Muscle of arm (tissue), 12 donors: ENCODE data around the gene MAP2. TPM values are rescaled to one million over a fixed set of nuclear protein-coding genes. Genes with fewer than 3 reads are reported as not detected.

Source experiments
- DNase-seq: peaks from one replicate; pipeline ENCODE4 v3.0.0-alpha.2; 2013
- polyA plus RNA-seq, 12 donors: library from polyadenylated mRNA; unstranded; fragments of 120-200 nt; gene quantifications; one replicate each; pipeline ENCODE4 v1.2.1, GENCODE V29; 2013; ENCODE audit not compliant: insufficient read length in 12 of 12

MAP2 gene
- polyA plus RNA-seq, 12 donors = 8.8 to 21.1 (median 11.3) TPM; not detected in 1

DNA sequence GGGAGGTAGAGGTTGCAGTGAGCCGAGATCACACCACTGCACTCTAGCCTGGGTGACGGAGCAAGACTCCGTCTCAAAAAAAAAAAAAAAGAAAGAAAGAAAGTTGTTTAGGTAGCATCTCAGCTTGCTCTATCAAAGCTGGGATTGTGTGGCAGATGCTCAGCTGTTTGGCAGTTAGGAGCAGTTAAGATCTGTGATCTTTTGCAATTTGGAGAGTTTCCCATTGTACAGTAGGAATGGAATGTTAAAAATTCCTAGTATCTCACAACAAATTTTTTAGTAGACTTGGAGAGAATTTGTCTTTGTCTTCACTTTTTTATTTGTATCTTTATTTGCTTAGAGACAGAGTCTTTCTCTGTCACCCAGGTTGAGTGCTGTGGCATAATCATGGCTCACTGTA lies 224.9 kb downstream of the MAP2 start:
- no peak for DNase-seq

DNA sequence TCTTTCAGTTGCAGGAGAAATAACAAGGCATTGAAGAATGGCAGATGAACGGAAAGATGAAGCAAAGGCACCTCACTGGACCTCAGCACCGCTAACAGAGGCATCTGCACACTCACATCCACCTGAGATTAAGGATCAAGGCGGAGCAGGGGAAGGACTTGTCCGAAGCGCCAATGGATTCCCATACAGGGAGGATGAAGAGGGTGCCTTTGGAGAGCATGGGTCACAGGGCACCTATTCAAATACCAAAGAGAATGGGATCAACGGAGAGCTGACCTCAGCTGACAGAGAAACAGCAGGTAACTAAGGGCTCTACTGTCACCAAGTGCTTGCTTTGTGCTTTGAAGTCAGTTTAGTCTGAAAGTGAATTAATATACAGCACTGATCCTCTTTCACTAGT lies 229.3 kb downstream of the MAP2 start:
- DNase-seq = no peak

DNA sequence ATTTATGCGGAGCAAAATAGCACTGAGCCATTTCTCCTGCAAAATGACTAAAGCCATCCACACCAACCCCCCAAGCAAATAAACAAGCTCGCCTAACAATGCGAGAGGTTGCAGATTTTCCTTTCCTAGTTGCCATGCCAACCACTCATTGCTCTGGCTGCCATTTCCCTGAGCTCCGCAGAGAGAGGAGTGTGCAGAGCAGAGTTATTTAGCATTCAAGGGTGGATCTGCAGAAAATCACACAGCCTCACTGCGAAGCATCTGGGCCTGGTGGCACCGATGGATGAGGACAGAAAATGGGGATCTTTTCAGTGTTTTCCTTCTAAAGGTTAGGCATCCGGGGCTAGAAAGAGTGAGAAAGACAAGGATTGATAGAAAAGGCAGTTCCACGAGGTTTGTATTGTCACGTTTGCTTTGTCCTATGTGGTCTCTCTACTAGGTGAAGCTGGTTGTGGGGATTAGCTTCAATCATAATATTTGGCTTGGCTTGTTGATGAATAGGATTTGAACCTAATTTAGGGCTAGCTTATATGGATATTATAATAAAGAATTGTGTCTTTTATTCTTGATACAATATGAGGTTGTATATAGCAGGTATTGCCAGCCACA lies 237.5 kb downstream of the MAP2 start:
- DNase-seq = no peak

DNA sequence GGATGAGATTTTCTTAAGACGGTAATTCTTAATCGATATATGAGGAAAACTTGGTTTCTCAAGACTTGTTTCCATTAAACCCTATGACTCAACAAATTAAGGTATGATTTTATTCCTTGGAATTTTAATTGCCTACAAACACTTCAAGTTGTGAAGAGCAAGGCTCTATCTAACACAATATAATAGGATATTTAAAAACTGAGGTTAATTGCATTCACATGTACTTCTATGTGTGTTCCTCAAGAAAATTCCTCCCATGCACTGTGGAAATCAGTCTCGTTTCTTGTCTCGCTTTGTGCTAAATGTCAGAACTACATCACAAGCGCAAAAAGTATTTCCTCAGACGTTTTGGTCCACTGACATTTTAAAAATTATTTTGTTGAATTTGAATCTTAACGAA lies 238.2 kb downstream of the MAP2 start:
- no peak for DNase-seq

DNA sequence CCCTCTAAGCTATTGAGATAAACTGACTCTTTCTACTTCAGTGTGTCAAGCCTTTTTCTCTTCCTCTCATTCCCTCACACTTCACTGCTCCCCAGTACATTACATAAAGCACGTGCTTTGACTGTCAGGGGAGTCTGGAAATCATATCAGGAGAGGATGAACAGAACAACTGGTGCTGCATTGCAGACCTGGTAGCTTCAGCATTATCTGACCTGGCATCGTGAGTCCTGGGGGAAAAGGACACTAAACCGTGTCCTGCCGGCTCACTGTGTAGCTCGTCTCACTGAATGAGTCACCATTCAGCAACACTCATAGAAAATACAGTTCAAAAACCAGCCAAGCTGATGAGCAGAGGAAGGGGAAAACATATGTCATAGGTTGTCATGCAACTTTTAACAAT lies 239.3 kb downstream of the MAP2 start:
- DNase-seq = no peak

DNA sequence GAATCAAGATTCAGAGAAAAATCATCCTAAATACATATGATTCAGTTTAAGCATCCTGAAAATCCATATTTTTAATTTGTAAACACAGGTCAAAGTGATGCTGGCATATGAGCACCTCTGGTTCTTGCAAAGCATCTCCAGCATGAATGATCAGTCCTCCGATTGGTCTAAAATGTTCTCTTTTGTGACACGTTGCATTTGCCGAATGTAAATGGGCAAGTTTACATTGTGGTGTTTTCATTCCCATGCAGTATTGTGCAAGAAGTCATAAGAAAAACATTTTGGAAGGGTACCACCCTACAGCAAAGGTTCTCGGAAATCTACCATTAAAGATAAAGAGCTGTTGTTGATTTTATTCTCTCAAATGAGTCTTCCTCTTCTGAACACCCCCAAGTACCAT lies 239.8 kb downstream of the MAP2 start:
- no peak for DNase-seq

DNA sequence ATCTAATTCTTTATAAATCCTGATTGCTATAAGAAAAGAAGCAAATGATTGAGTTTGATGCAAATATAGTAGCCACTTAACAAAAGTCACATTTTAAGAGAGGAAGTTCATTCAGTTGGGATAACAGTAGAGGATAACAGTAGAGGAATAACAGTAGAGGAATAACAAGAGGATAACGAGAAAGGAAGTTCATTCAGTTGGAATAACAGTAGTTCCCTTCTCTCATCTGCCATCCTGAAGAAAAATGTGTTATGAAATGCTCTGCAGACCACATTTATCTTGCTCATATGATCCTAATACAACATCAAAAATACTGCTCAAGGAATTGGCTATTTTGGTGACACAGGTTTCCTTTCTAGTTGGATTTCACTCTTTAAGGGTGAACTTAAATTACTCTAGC lies 242.4 kb downstream of the MAP2 start:
- no peak for DNase-seq

DNA sequence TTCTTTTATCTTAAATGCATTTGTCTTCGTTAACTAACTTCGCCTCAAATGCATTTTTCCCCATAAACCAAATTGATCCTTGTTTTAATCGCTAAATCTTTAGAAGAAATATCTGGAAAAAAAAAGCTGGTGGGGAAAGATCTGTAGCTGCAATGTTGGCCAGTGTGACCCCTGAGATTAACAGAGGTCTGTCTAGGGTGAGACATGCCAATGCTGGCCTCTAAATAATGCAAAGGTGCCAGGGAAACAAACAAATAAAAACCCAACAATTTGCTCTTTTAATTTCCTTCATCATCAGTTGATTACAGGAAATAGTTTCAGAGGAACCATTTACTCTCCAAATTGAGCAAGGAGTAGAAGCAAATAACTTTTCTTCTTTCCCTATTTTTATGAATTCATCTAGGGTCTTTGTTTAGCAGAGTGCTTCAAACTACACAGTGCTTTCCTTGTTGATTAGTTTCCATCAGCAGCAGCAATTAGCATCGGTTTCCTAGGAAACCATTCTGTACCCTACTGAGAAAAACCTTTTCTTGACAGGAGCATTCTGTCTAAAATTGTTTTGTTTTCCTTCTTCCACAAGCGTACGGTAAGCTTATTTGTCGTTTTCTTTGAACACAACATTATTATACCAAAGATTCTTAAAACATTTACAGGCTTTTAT lies 247.3 kb downstream of the MAP2 start:
- DNase-seq = no peak

DNA sequence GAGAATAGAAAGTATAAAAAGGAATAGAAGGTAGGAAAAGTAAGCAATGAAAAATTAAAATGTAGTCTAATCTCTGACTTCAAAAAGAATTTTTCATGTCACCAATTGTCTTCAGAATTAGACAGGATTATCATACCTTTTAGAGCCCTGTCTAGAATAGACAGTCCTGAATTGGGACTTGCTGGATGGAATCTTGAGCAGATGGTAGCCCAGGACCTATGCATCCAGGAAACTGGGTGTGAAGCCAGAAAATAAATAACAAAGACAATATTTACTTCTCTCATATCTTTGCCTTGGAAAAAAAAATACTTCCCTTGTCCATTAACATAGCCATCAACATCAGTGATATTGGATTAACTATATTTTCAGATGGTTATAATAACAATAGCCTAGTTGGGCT lies 250.0 kb downstream of the MAP2 start:
- no peak for DNase-seq

DNA sequence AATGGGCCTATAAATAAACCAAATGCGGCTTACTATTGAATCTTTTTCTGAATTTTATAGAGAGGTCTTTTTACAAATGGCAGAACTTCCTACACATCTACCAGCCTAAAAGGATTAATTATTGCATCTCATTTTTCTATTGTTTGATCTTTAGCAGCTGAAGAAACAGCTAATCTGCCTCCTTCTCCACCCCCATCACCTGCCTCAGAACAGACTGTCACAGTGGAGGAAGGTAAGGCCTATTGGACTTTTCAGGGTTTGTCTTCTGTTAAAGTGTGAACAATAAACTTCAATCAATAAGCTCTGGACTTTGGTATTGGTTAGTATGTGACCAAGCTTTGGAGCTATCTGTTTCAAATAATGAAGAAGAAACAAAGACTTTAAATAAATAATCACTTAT lies 256.7 kb downstream of the MAP2 start:
- DNase-seq = no peak

DNA sequence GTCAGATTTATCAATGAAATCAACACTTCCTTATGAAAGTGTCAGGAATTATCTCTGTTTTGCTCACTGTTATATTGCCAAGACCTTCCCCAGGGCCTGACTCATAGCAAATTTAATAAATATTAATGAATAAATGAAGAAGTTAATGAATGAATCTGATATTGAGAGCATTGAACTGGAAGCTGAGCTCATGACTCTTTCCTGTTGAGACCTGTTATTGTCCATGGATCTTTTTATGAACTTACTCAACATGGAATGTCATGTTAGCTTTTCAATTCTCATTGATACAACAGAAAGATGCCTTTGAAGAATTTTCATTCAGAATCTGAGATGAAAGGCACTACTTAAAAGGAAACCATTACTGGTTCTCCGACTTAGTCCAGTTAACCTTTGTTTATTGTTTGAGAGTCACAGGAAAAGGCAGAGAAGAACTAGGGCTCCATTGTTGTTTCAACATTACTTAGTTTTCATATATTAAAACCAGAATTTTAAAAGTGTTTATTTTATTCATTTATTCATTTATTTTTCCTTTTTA lies 257.4 kb downstream of the MAP2 start:
- DNase-seq = no peak

DNA sequence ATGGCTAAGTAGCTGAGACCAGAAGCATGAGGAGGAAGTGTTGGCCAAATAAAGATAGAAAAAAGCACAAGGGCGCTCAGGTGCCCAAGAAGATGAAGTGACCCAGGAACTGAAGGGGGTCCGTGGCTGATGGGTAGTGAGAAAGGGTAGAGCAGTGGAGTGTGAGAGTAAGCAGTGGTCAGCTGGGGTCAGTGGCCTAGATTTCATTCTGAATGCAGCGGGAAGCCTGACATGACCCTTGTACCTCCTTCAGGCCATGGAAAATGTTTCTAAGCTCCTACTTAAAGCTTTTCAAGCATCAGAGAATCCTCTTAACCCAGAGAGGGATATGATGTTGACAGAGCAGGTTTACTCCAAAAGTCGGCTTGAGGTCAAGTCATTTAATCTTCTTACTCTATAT lies 258.8 kb downstream of the MAP2 start:
- DNase-seq = no peak

DNA sequence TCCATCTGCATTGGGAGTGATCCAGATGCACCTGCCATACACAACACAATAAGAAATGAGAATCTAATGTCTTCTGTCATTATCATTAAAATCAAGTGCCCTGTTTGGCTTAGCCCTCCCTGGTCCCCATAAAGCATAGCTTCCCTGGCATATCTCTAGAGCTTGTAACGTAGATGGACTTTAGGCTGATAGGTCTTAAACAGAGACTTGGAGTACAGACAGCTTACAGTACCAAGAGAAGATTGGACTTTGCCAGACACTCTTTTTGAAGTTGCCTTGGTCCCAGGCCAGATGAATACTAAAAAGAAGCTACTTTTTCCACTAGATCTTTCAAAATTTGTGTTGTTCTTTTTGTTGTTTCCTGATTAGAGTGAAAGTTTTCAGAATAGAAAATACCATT lies 261.5 kb downstream of the MAP2 start:
- DNase-seq = no peak

DNA sequence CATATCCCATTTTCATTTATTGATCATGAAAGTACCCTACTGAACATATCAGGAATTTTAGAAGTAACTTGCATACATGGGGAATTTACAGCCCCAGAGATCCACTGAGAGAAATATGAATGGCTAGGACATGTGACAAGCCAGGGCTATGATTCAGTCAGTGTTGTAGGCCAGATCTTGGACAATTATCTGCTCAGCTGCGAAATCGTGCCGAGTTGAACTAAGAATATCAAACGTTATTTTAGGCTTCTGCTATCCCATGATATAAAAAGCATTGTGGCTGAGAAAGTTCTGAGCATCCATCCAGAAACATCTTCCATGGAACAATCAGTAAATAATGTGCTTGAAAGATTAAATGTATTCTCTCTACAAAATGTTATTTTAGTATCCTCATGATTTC lies 262.1 kb downstream of the MAP2 start:
- DNase-seq = no peak

DNA sequence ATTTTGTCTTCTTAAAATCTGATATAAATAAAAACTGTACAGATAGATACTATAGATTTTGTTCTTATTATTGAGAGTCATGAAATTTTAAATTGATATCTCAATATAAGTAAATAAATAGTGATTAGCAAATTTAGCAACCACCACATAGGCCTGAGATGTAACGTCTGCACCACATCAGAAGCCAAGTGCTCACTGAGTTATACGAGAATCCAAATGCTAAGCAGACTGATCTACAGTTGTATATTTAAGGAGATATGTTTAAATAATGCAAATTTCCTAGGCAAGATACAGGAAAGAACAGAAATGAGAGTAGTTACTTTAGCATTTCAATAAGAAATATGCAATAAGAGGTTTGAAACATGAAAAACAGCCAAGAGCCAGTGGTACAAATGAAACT lies 262.6 kb downstream of the MAP2 start:
- no peak for DNase-seq

DNA sequence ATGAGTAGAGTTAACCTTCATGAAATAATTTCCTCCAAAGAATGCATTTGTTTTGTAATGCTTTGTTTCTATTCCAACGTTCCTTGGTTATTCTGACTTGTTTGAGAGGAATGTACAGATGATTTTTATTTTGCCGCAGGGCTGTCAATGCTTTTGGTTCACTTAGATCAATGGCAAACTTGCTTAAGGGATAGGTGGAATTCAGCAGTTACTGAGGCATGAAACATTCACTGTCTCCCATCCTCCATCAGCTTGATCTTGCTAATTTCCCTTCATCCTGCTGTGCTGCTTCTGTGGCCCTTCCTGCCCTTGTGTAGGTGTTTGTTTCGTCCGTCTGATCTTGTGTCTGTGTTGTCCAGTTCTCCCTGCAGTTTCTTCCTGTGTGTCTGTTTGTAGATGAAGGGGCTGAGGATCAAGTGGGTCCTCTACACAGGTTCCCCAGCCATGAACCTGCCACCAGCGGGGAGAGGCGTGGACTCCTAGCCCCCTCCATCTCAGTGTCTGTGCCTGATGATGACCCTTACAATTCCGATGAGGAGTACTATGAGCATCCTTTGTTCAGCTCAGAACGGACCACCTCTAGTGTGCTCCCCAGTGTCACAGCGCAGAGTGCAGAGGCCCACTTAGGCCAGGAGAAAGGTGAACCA lies 263.6 kb downstream of the MAP2 start:
- DNase-seq = no peak

DNA sequence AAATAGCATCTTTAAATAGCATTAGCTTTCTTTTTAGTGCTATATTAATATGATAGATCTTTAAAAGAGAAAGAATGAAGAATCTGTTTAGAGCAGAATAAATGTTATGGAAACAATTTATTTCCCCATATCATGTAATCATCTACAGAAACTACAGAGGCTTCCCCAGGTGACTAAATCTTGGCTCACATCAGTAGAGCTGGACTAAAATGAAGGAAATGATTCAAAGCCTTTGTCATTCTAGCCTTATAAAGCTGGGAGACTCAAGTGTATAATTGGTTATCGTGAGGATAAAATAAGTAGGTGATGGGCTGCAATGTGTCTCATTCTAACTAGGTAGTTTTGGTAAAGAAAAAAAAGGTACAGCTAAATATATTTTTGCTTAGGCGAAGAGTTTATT lies 264.5 kb downstream of the MAP2 start:
- DNase-seq = no peak

DNA sequence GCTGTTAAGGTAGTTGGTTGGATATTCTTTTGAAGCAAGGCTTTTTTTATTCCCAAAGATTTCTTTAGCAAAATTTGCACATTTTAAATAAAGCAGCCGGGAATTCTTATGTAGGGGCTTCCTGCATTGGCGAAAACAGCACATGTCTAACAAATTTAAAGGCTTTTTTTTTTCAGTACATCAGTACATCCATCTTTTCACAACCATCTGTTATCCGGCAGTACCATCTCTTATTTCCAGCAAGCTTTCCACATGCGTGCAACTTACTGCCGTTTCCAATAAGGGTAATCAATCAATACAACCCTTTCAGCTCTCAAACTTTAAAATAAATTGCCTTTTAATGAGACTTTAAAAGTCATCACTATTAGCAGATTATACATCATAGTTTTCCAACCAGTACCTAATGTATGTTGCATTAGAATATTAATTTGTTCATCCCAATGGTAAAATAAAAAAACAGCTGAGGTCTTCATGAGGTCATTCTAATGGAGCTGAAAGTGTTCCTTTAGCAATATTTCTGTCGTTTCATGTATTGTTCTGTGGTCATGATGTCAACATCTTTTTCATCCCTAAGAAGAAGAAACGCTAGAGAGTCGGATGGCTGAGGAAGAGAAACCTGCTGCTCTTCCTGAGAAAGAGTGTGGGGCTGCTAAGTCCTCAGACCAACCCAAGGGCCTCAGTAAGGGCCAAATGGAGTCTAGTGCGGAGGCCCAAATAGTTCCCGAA lies 266.3 kb downstream of the MAP2 start:
- DNase-seq = no peak

DNA sequence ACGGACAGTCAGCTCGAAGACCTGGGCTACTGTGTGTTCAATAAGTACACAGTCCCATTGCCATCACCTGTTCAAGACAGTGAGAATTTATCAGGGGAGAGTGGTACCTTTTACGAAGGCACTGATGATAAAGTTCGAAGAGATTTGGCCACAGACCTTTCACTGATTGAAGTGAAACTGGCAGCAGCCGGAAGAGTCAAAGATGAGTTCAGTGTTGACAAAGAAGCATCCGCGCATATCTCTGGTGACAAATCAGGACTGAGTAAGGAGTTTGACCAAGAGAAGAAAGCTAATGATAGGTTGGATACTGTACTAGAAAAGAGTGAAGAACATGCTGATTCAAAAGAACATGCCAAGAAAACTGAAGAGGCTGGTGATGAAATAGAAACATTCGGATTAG lies 270.9 kb downstream of the MAP2 start:
- DNase-seq = no peak

DNA sequence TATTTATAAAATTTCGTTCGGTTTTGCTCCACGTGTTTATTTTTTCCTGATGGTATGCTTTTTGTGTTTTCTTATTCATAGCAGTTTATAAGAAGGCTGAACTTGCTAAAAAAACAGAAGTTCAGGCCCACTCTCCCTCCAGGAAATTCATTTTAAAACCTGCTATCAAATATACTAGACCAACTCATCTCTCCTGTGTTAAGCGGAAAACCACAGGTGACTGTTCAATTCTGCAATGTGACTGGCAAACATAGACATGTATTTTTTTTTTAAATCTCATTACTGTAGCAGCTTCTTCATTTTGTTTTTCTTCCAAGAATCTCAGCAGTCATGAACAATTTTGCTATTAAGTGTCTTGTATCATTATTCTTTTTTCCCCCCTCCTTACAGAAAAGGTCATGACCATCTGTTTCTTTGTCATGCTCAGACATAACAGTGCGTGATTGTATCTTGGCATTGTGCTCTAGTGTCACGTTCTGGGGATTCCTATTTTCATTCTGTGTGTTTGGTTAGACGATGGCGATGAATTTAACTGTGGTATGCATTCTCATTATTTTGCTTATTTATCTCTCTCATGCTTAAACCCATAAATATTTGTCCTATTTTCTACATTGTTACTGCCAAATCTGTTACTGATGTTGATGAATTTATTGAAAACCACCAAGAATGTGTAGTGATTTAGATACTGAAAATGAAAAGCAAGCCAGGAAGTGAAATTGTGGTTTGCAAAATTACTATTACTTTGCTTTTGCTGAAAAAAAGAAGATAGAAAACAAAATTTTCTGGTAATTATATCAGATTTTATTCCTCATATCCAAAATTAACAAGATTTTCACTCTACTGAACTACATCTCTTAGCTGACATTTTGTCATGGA lies 273.2 kb downstream of the MAP2 start:
- DNase-seq = no peak

DNA sequence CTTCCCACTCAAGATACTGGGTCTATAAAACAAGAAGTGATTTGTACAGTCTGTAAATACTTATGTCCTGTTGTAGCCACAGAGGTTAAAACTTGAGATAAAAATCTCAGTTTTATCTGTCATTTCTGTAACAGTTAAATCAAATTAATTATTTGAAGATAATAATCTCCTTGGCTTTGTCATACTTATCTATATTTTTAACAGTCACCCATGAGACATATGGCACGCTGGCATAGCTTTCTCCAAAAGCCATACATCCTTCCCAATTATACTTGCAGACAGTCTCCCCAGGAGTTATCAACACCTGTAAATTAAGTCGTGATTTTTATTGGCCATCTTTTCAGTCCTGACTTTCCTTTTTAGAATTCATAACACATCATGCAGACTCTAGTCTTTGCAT lies 278.9 kb downstream of the MAP2 start:
- DNase-seq = no peak

DNA sequence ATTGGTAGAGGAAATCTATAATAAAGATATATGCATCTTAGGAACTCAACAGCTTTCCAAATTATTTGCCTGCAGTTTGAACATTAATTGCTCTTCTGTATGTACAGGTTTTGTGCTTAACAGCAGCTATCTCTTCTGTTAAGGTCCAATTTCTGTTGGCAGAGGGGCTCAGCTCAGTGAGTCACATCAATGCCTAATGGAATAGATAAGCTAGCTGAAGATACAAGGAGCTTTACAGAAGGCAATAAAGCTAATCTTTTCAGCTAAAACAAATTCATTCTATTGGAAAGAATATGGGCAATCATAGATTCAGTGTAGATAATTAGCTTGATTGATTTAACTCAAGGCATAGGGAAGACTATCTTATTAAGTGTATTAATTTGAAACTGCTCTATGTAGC lies 289.4 kb downstream of the MAP2 start:
- no peak for DNase-seq
